Transverse colon (tissue), 4 donors: ENCODE results near the gene XAGE2.

Source experiments
- CTCF ChIP-seq, 5 experiments: fragments of 200-600 bp in 3 of 5; fragments of 450-650 bp in 2 of 5; sonication (generic) in 3 of 5; IDR thresholded peaks; 1 replicate in 2 of 5; 2 replicates in 3 of 5; pipeline ENCODE4 v1.5.1; 2016 to 2017; ENCODE audit warnings: antibody characterized with exemption in 5 of 5, inconsistent platforms in 3 of 5, mild to moderate bottlenecking in 2 of 5, moderate library complexity in 1 of 5
- EP300 ChIP-seq: sonication (generic); formaldehyde crosslinking; IDR thresholded peaks from one replicate; pipeline ENCODE4 v1.6.1; 2017; ENCODE audit warnings: antibody characterized with exemption, low read depth
- POLR2A ChIP-seq: fragments of 450-650 bp; IDR thresholded peaks from one replicate; pipeline ENCODE4 v1.6.1; 2016; ENCODE audit warnings: antibody characterized with exemption, mild to moderate bottlenecking, moderate library complexity
- POLR2AphosphoS5 ChIP-seq, 3 donors: sonication (generic); formaldehyde crosslinking; IDR thresholded peaks; one replicate each; pipeline ENCODE4 v1.6.1; 2016; ENCODE audit warnings: antibody characterized with exemption in 3 of 3

- TF ChIP-seq POLR2A (no peak), CTCF (IDR thresholded peaks at IDR 0.05) (no peak), EP300 (no peak), POLR2AphosphoS5 (IDR thresholded peaks at IDR 0.05) (no peak)
These were observed 31.4 kb upstream of the XAGE2 start for GRCh38 chrX:52337410-52337809.
